ENCODE measurements around the gene BTNL2. TPM values are rescaled to one million over a fixed set of nuclear protein-coding genes. Genes with fewer than 3 reads are reported as not detected.
"Not testable (repeated sequence)": the region's sequence is repeated elsewhere in the genome, so short reads cannot be mapped to it uniquely, and the experiment has no call there.

BTNL2 gene
- total and polyA plus RNA-seq, 2 donors = not detected

GRCh38 chr6:32371229-32371628, 35.8 kb downstream of the BTNL2 start:
- no peak overlapping the region for H3K27ac ChIP-seq (ENCODE audit: low read depth)
- WGBS = 27% methylated on average over 1 of the region's 1 CpG
- no peak overlapping the region for H3K4me3 ChIP-seq (ENCODE audit: low read depth, low read length)
- H3K4me1 ChIP-seq (ENCODE audit: insufficient read depth) = no peaks in the 10 kb centered on the region
- DNase-seq (ENCODE audit: extremely low spot score) = no peak
- H3K36me3 ChIP-seq (ENCODE audit: insufficient read depth) = no peaks in the 10 kb centered on the region

GRCh38 chr6:32370505-32370904, 36.5 kb downstream of the BTNL2 start:
- H3K36me3 ChIP-seq (ENCODE audit: insufficient read depth) = no peaks in the 10 kb centered on the region
- DNase-seq (ENCODE audit: extremely low spot score) = no peak
- H3K4me3 ChIP-seq (ENCODE audit: low read depth, low read length) = no peak overlapping the region
- H3K27ac ChIP-seq (ENCODE audit: low read depth) = no peak overlapping the region
- WGBS = 53% methylated on average over 2 of the region's 2 CpGs
- H3K4me1 ChIP-seq (ENCODE audit: insufficient read depth) = no peaks in the 10 kb centered on the region

GRCh38 chr6:32369660-32370059, 37.3 kb downstream of the BTNL2 start:
- no peak overlapping the region for H3K27ac ChIP-seq (ENCODE audit: low read depth)
- no peaks in the 10 kb centered on the region for H3K36me3 ChIP-seq (ENCODE audit: insufficient read depth)
- no peaks in the 10 kb centered on the region for H3K4me1 ChIP-seq (ENCODE audit: insufficient read depth)
- no peak overlapping the region for H3K4me3 ChIP-seq (ENCODE audit: low read depth, low read length)
- DNase-seq (ENCODE audit: extremely low spot score) = no peak
- 72% methylated on average over 3 of the region's 3 CpGs for WGBS

GRCh38 chr6:32367644-32368043, 39.3 kb downstream of the BTNL2 start:
- 93% methylated on average over 3 of the region's 3 CpGs for WGBS
- no peak for DNase-seq (ENCODE audit: extremely low spot score)
- no peaks in the 10 kb centered on the region for H3K4me1 ChIP-seq (ENCODE audit: insufficient read depth)
- H3K36me3 ChIP-seq (ENCODE audit: insufficient read depth) = no peaks in the 10 kb centered on the region
- H3K27ac ChIP-seq (ENCODE audit: low read depth) = no peak overlapping the region
- H3K4me3 ChIP-seq (ENCODE audit: low read depth, low read length) = no peak overlapping the region

- H3K4me3 ChIP-seq (ENCODE audit: low read depth, low read length); H3K27ac ChIP-seq (ENCODE audit: low read depth); DNase-seq (ENCODE audit: extremely low spot score); H3K4me1 ChIP-seq (ENCODE audit: insufficient read depth); H3K36me3 ChIP-seq (ENCODE audit: insufficient read depth): not testable (repeated sequence)
- WGBS = no CpG with 5 or more reads among the region's 1 CpG
Observed at GRCh38 chr6:32359225-32359624, 47.8 kb downstream of the BTNL2 start.

- H3K4me3 ChIP-seq (ENCODE audit: low read depth, low read length); DNase-seq (ENCODE audit: extremely low spot score); H3K36me3 ChIP-seq (ENCODE audit: insufficient read depth); H3K27ac ChIP-seq (ENCODE audit: low read depth); H3K4me1 ChIP-seq (ENCODE audit: insufficient read depth): not testable (repeated sequence)
- 97% methylated on average over 6 of the region's 8 CpGs for WGBS
Observed at GRCh38 chr6:32358548-32358947, 48.4 kb downstream of the BTNL2 start.

- H3K36me3 ChIP-seq (ENCODE audit: insufficient read depth) = no peaks in the 10 kb centered on the region
- no peak overlapping the region for H3K4me3 ChIP-seq (ENCODE audit: low read depth, low read length)
- no peaks in the 10 kb centered on the region for H3K4me1 ChIP-seq (ENCODE audit: insufficient read depth)
- H3K27ac ChIP-seq (ENCODE audit: low read depth) = no peak overlapping the region
- WGBS = 67% methylated on average over 1 of the region's 1 CpG
- no peak for DNase-seq (ENCODE audit: extremely low spot score)
Observed at GRCh38 chr6:32355018-32355417, 52.0 kb downstream of the BTNL2 start.

- DNase-seq (ENCODE audit: extremely low spot score) = no peak
- WGBS = 94% methylated on average over 2 of the region's 2 CpGs
- H3K36me3 ChIP-seq (ENCODE audit: insufficient read depth) = no peaks in the 10 kb centered on the region
- H3K4me1 ChIP-seq (ENCODE audit: insufficient read depth) = no peaks in the 10 kb centered on the region
- no peak overlapping the region for H3K4me3 ChIP-seq (ENCODE audit: low read depth, low read length)
- no peak overlapping the region for H3K27ac ChIP-seq (ENCODE audit: low read depth)
Observed at GRCh38 chr6:32353348-32353747, 53.6 kb downstream of the BTNL2 start.

Small RNAs within 50 kb of the gene (small RNA-seq; reads per million reads assigned to genes)
- not detected for gene RNU6-603P

Other genes with a start within 250 kb of the BTNL2 start
- gene EGFL8, start 242.6 kb downstream of the BTNL2 start, total RNA-seq = 17.6 TPM
- gene EGFL8, start 242.6 kb downstream of the BTNL2 start, polyA plus RNA-seq = 22.8 TPM
- 13.8 TPM for gene AGPAT1, start 231.1 kb downstream of the BTNL2 start, total RNA-seq
- 93.7 TPM for gene AGPAT1, start 231.1 kb downstream of the BTNL2 start, polyA plus RNA-seq
- gene RNF5, start 228.8 kb downstream of the BTNL2 start, total RNA-seq = 30.1 TPM
- 102 TPM for gene RNF5, start 228.8 kb downstream of the BTNL2 start, polyA plus RNA-seq
- 1.5 TPM for gene AGER, start 222.9 kb downstream of the BTNL2 start, total RNA-seq
- 7.6 TPM for gene AGER, start 222.9 kb downstream of the BTNL2 start, polyA plus RNA-seq
- 44.1 TPM for gene PBX2, start 217.0 kb downstream of the BTNL2 start, total RNA-seq
- gene PBX2, start 217.0 kb downstream of the BTNL2 start, polyA plus RNA-seq = 62.2 TPM
- 2.2 TPM for gene GPSM3, start 214.5 kb downstream of the BTNL2 start, total RNA-seq
- gene GPSM3, start 214.5 kb downstream of the BTNL2 start, polyA plus RNA-seq = 12.8 TPM
- 11.2 TPM for gene NOTCH4, start 183.1 kb downstream of the BTNL2 start, total RNA-seq
- gene NOTCH4, start 183.1 kb downstream of the BTNL2 start, polyA plus RNA-seq = 27.6 TPM
- not detected for gene TSBP1, start 35.3 kb downstream of the BTNL2 start, total RNA-seq
- not detected for gene TSBP1, start 35.3 kb downstream of the BTNL2 start, polyA plus RNA-seq
- gene HLA-DRA, start 32.7 kb upstream of the BTNL2 start, total RNA-seq = 93.9 TPM
- gene HLA-DRA, start 32.7 kb upstream of the BTNL2 start, polyA plus RNA-seq = 272 TPM
- gene HLA-DRB5, start 123.1 kb upstream of the BTNL2 start, total RNA-seq = 3.8 TPM
- gene HLA-DRB5, start 123.1 kb upstream of the BTNL2 start, polyA plus RNA-seq = 3.4 TPM
- 10.2 TPM for gene HLA-DRB1, start 182.7 kb upstream of the BTNL2 start, total RNA-seq
- 107 TPM for gene HLA-DRB1, start 182.7 kb upstream of the BTNL2 start, polyA plus RNA-seq
- 16.0 TPM for gene HLA-DQA1, start 230.2 kb upstream of the BTNL2 start, total RNA-seq
- gene HLA-DQA1, start 230.2 kb upstream of the BTNL2 start, polyA plus RNA-seq = 41.8 TPM

All from urinary bladder (tissue), 4 donors.